Hepatocyte (in vitro differentiated cells): ENCODE data around the gene G0S2. TPM values are rescaled to one million over a fixed set of nuclear protein-coding genes. Genes with fewer than 3 reads are reported as not detected.

Experiments used
- DNase-seq: peaks from one replicate; pipeline ENCODE4 v3.0.0-alpha.2; 2016; ENCODE audit warnings: low spot score
- H2AFZ ChIP-seq: fragments of 200-600 bp; sonication (generic); 2 replicates; pipeline ENCODE4 v1.6.0; 2016; ENCODE audit warnings: antibody characterized with exemption, mild to moderate bottlenecking
- H3K27ac ChIP-seq: fragments of 200-600 bp; sonication (generic); 2 replicates; pipeline ENCODE4 v1.5.1; 2016; ENCODE audit warnings: mild to moderate bottlenecking
- H3K27me3 ChIP-seq: fragments of 200-600 bp; sonication (generic); 2 replicates; pipeline ENCODE4 v1.6.1; 2016
- H3K36me3 ChIP-seq: fragments of 200-600 bp; sonication (generic); replicated peaks from 2 replicates; pipeline ENCODE4 v1.5.1; 2016; ENCODE audit warnings: low read depth; ENCODE audit not compliant: insufficient read depth
- H3K4me1 ChIP-seq: fragments of 200-600 bp; sonication (generic); 2 replicates; pipeline ENCODE4 v1.5.1; 2016; ENCODE audit warnings: mild to moderate bottlenecking, moderate library complexity; ENCODE audit not compliant: insufficient read depth
- H3K4me2 ChIP-seq: fragments of 200-600 bp; sonication (generic); 2 replicates; pipeline ENCODE4 v1.6.0; 2016
- H3K4me3 ChIP-seq: fragments of 200-600 bp; sonication (generic); 2 replicates; pipeline ENCODE4 v1.5.1; 2016; ENCODE audit warnings: mild to moderate bottlenecking
- H3K79me2 ChIP-seq: fragments of 200-600 bp; sonication (generic); 2 replicates; pipeline ENCODE4 v1.6.0; 2017; ENCODE audit warnings: mild to moderate bottlenecking
- H3K9me2 ChIP-seq: fragments of 200-600 bp; sonication (generic); replicated peaks from 2 replicates; pipeline ENCODE4 v1.6.0; 2017; ENCODE audit warnings: mild to moderate bottlenecking; ENCODE audit not compliant: insufficient read depth
- H3K9me3 ChIP-seq: fragments of 200-600 bp; sonication (generic); 2 replicates; pipeline ENCODE4 v1.5.1; 2016; ENCODE audit warnings: low read depth, mild to moderate bottlenecking
- H4K20me1 ChIP-seq: fragments of 200-600 bp; sonication (generic); 2 replicates; pipeline ENCODE4 v1.6.0; 2016; ENCODE audit warnings: mild to moderate bottlenecking; ENCODE audit not compliant: insufficient read depth, poor library complexity, severe bottlenecking
- CTCF ChIP-seq: fragments of 200-600 bp; sonication (generic); IDR thresholded peaks from 2 replicates; pipeline ENCODE4 v1.5.1; 2016; ENCODE audit warnings: antibody characterized with exemption, mild to moderate bottlenecking; ENCODE audit not compliant: poor library complexity
- EZH2 ChIP-seq: fragments of 200-600 bp; sonication (generic); IDR thresholded peaks from 2 replicates; pipeline ENCODE4 v1.6.1; 2016; ENCODE audit warnings: antibody characterized with exemption, mild to moderate bottlenecking, borderline replicate concordance
- EZH2phosphoT487 ChIP-seq: fragments of 200-600 bp; sonication (generic); IDR thresholded peaks from one replicate; pipeline ENCODE4 v1.6.1; 2018; ENCODE audit warnings: antibody characterized with exemption, mild to moderate bottlenecking, low read depth, moderate library complexity; ENCODE audit not compliant: unreplicated experiment, severe bottlenecking
- WGBS: methylation state at CpG from one replicate; pipeline ENCODE4 v1.1.6; 2016; ENCODE audit warnings: low lambda C conversion rate; ENCODE audit errors: missing lambda C conversion rate; 5-methylcytosine and 5-hydroxymethylcytosine counted together
- polyA plus RNA-seq: library from polyadenylated mRNA; unstranded; fragments of >200 nt; fragmentation: Nextera tagmentation; extraction: Ambion mirVana; gene quantifications from 2 replicates; pipeline ENCODE4 v1.2.1, GENCODE V29; 2016
- total RNA-seq: library from RNA; depleted of rRNA; stranded (reverse); fragments of >200 nt; gene quantifications from 2 replicates; pipeline ENCODE4 v1.2.3, GENCODE V29; 2014

G0S2 gene
- total and polyA plus RNA-seq, 2 experiments from 2014 or later, result 32.2 to 37.0 TPM

- TF ChIP-seq EZH2, result no peak
- TF ChIP-seq EZH2phosphoT487, result no peak
- TF ChIP-seq CTCF, result no peak
- Histone ChIP-seq H3K79me2 (no peaks in the 10 kb centered on the region), H3K27me3 (peaks cover 3% of the 10 kb centered on the region), H3K4me1 (no peaks in the 10 kb centered on the region), H3K4me2 (no peak overlapping the region), H3K9me2 (no peaks in the 10 kb centered on the region), H3K27ac (no peak overlapping the region), H3K36me3 (no peaks in the 10 kb centered on the region), H2AFZ (no peak overlapping the region), H4K20me1 (no peaks in the 10 kb centered on the region), H3K4me3 (no peak overlapping the region), H3K9me3 (no peaks in the 10 kb centered on the region)
- no peak for DNase-seq
- WGBS, result 61% methylated on average over 1 of the region's 1 CpG
These were observed 27.6 kb downstream of the G0S2 start for GRCh38 chr1:209702832-209703231.

GRCh38 chr1:209703834-209704504 is 28.8 kb downstream of the G0S2 start:
- H4K20me1 ChIP-seq, result no peaks in the 10 kb centered on the region
- no peak for TF ChIP-seq CTCF
- no peak for TF ChIP-seq EZH2phosphoT487
- no peak for TF ChIP-seq EZH2
- H3K9me3 ChIP-seq, result no peaks in the 10 kb centered on the region
- no peak overlapping the region for H2AFZ ChIP-seq
- H3K4me1 ChIP-seq, result no peaks in the 10 kb centered on the region
- no peak overlapping the region for H3K4me2 ChIP-seq
- H3K79me2 ChIP-seq, result no peaks in the 10 kb centered on the region
- H3K4me3 ChIP-seq, result no peak overlapping the region
- H3K9me2 ChIP-seq, result no peaks in the 10 kb centered on the region
- 87% methylated on average over 6 of the region's 6 CpGs for WGBS
- no peak overlapping the region for H3K27ac ChIP-seq
- no peak for DNase-seq
- H3K27me3 ChIP-seq, result peaks cover 3% of the 10 kb centered on the region
- no peaks in the 10 kb centered on the region for H3K36me3 ChIP-seq

DNA sequence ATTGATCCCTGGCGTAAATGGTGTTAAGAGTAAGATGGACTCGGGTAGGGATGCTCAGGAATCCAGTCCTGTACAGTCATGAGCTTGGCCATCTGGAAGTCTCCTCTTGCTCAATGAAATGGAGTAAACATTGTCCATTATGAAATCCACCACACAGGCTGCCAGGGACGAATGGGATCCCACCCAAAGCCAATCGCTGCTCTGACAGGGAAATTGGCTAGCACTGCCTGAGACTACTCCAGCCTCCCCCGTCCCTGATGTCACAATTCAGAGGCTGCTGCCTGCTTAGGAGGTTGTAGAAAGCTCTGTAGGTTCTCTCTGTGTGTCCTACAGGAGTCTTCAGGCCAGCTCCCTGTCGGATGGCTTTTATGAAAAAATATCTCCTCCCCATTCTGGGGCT is 29.4 kb downstream of the G0S2 start, which contains the start of gene HSD11B1:
TSS of gene HSD11B1 (plus strand) at position 263 of the 400 bp plus-strand sequence. CDS start at position 360, 97 bp downstream.
- no peaks in the 10 kb centered on the region for H3K4me1 ChIP-seq
- no peak within 1 kb of the TSS for H2AFZ ChIP-seq
- TF ChIP-seq EZH2phosphoT487, result no peak
- no peak for TF ChIP-seq CTCF
- no peak for TF ChIP-seq EZH2
- DNase-seq, result peak; percentile 21
- no peaks in the 10 kb centered on the region for H3K79me2 ChIP-seq
- 77% methylated on average over 6 of the region's 6 CpGs for WGBS
- peaks cover 3% of the 10 kb centered on the region for H3K27me3 ChIP-seq
- no peaks in the 10 kb centered on the region for H3K36me3 ChIP-seq
- no peaks in the 10 kb centered on the region for H3K9me2 ChIP-seq
- H3K27ac ChIP-seq, result no peak within 1 kb of the TSS
- no peaks in the 10 kb centered on the region for H3K9me3 ChIP-seq
- H3K4me2 ChIP-seq, result no peak within 1 kb of the TSS
- H4K20me1 ChIP-seq, result no peaks in the 10 kb centered on the region
- H3K4me3 ChIP-seq, result no peak within 1 kb of the TSS
